ENCODE results near the gene LARP4.
A peak's percentile ranks its signal among the peaks of the same experiment; 100 is the strongest.
"Not testable (repeated sequence)": the region's sequence is repeated elsewhere in the genome, so short reads cannot be mapped to it uniquely, and the experiment has no call there.

Gene LARP4

DNA sequence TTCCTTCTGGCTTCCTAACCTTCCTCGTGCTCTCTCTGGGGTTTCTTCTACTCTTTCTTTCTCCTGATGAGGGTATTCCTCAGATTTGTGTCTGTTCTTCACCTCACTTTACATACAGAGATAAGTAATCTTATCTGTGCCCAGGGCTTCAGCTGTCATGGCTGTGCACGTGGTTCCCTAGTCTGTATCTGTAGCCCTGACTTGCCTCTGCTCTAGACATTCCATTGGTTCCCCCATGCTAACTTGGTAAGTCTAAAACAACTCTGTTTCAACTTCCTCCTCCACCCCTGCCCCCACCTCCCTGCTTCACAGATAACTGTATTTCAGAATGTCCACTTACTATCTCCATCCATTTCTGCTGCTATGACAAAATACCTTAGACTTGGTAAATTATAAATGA, 114.9 kb downstream of the LARP4 start:
- TF ChIP-seq MYC (IDR thresholded peaks at IDR 0.05; ENCODE audit: low read depth, low read length) (no peak), POLR2A (IDR thresholded peaks at IDR 0.05; ENCODE audit: extremely low read depth, insufficient read length) (no peak)
- TF ChIP-seq, protein P1, sequence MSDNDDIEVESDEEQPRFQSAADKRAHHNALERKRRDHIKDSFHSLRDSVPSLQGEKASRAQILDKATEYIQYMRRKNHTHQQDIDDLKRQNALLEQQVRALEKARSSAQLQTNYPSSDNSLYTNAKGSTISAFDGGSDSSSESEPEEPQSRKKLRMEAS (IDR thresholded peaks at IDR 0.05; ENCODE audit: low read depth, low read length) = no peak
- TF ChIP-seq, protein P2, sequence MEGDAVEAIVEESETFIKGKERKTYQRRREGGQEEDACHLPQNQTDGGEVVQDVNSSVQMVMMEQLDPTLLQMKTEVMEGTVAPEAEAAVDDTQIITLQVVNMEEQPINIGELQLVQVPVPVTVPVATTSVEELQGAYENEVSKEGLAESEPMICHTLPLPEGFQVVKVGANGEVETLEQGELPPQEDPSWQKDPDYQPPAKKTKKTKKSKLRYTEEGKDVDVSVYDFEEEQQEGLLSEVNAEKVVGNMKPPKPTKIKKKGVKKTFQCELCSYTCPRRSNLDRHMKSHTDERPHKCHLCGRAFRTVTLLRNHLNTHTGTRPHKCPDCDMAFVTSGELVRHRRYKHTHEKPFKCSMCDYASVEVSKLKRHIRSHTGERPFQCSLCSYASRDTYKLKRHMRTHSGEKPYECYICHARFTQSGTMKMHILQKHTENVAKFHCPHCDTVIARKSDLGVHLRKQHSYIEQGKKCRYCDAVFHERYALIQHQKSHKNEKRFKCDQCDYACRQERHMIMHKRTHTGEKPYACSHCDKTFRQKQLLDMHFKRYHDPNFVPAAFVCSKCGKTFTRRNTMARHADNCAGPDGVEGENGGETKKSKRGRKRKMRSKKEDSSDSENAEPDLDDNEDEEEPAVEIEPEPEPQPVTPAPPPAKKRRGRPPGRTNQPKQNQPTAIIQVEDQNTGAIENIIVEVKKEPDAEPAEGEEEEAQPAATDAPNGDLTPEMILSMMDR (IDR thresholded peaks at IDR 0.05; ENCODE audit: low read depth, low read length) = no peak
- DNase-seq (ENCODE audit: low read depth) = peak; percentile 64

DNA sequence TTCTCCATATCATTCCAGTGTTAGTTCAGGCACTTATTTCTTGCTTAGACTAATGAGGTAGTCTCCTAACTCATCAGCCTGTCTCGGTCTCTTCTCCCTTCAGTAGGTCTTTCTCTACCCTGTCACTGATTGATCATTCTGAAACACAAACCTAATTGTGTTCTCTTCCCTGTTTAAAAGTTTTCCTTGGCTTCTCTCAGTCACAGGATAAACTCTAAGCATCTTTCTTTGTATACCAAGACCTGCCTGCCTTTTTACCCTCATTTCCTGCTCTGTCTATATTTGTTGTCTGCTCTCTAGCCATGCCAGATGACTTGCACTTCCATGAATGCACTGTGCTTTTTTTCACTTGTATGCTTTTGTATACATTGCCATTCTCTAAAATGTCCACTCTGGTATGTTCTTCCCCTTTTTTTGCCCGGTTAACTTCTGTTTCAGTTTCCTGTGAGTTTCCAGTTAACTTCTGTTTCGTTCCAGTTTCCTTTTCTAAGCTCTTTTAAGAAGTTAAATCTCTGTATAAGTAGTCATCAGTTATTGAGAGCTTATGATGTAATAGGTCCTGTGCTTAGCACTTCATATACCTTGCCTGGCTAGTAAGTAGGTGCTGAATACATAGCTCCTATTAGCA, 116.8 kb downstream of the LARP4 start:
- TF ChIP-seq, protein P1 (IDR thresholded peaks at IDR 0.05; ENCODE audit: low read depth, low read length) = no peak; the same call in 1 of the 2 replicates
- TF ChIP-seq, protein P2 (IDR thresholded peaks at IDR 0.05; ENCODE audit: low read depth, low read length) = no peak
- TF ChIP-seq MYC (IDR thresholded peaks at IDR 0.05; ENCODE audit: low read depth, low read length) = peak; percentile 42
- TF ChIP-seq POLR2A (IDR thresholded peaks at IDR 0.05; ENCODE audit: extremely low read depth, insufficient read length) = no peak
- peak overlapping the region; percentile 6 for H3K4me3 ChIP-seq (ENCODE audit: low read depth, low read length)
- DNase-seq (ENCODE audit: low read depth) = peak; percentile 87

More for the DNA sequence above, 114.9 kb downstream of the LARP4 start:
- no peak overlapping the region for H3K4me3 ChIP-seq (ENCODE audit: low read depth, low read length)

GRCh38 chr12:50518090-50518489, 117.4 kb downstream of the LARP4 start:
- DNase-seq (ENCODE audit: low read depth) = no peak
- TF ChIP-seq, protein P1 (IDR thresholded peaks at IDR 0.05; ENCODE audit: low read depth, low read length) = no peak
- TF ChIP-seq MYC (IDR thresholded peaks at IDR 0.05; ENCODE audit: low read depth, low read length) (no peak), POLR2A (IDR thresholded peaks at IDR 0.05; ENCODE audit: extremely low read depth, insufficient read length) (no peak)
- TF ChIP-seq, protein P2 (IDR thresholded peaks at IDR 0.05; ENCODE audit: low read depth, low read length) = no peak
- H3K4me3 ChIP-seq (ENCODE audit: low read depth, low read length) = peak overlapping the region; percentile 6

DNA sequence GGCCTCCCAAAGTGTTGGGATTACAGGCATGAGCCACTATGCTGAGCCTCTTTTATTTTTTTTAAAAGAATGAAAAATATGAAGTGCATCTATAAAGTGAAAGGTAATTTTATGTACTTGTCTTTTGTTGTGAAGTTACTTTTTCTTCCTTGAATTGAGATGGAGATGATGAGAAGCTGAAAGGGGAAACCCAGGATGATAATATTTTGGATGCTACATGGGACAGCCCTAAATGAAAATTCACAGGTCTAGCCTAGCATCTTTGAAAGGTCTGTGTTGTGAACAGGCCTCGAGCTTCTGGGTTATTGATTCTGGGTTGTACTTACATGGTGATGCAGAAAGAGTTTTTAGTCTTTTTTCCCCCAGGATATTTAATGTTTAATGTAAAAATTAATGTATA, 118.7 kb downstream of the LARP4 start:
- no peak for DNase-seq (ENCODE audit: low read depth)
- no peak overlapping the region for H3K4me3 ChIP-seq (ENCODE audit: low read depth, low read length)
- TF ChIP-seq POLR2A (IDR thresholded peaks at IDR 0.05; ENCODE audit: extremely low read depth, insufficient read length) (no peak), MYC (IDR thresholded peaks at IDR 0.05; ENCODE audit: low read depth, low read length) (no peak)
- TF ChIP-seq, protein P1 (IDR thresholded peaks at IDR 0.05; ENCODE audit: low read depth, low read length) = no peak
- TF ChIP-seq, protein P2 (IDR thresholded peaks at IDR 0.05; ENCODE audit: low read depth, low read length) = no peak

DNA sequence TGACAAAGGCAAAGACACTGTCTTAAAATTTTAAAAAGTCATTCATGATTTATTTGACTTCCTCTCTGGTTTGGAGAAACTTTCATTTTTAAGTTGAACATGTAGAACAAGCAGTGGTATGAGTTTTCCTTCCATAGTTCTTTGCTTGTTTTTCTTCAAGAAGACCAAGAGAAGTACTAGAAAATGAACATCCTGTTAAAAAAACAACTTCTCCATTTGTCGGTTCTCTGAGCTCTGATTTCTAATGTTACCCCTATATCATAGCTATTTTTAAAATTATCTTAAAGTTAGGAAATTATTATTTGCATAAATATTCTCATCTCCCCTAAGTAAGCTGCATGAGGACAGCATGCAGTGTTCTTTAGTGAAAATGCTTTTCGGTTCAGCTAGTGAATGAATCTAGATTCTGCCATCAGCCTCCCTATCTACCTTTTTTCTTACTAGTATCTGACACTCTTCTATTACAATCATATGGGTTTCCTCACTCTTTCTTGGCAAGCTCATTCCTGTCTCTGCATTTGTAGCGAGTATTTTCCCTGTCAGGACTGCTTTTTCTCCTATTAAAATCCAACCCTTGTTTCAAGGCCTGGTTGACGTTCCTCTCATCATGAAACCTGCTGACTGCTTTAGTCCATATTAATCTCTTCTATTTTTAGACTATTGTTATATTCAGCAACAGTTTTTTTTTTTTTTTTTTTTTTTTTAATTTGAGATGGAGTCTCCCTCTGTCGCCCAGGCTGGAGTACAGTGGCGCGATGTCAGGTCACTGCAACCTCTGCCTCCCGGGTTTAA, 119.9 kb downstream of the LARP4 start:
- TF ChIP-seq, protein P2 (IDR thresholded peaks at IDR 0.05; ENCODE audit: low read depth, low read length) = no peak
- TF ChIP-seq POLR2A (IDR thresholded peaks at IDR 0.05; ENCODE audit: extremely low read depth, insufficient read length) (no peak), MYC (IDR thresholded peaks at IDR 0.05; ENCODE audit: low read depth, low read length) (no peak)
- TF ChIP-seq, protein P1 (IDR thresholded peaks at IDR 0.05; ENCODE audit: low read depth, low read length) = no peak
- DNase-seq (ENCODE audit: low read depth) = no peak
- no peak overlapping the region for H3K4me3 ChIP-seq (ENCODE audit: low read depth, low read length)

- H3K4me3 ChIP-seq (ENCODE audit: low read depth, low read length); DNase-seq (ENCODE audit: low read depth): not testable (repeated sequence)
These were observed 121.1 kb downstream of the LARP4 start for GRCh38 chr12:50521781-50522180.

Data from NB4 (cell line).